Activated CD8-positive, alpha-beta memory T cell treated with anti-CD3 and anti-CD28 coated beads for 1 hour (primary cell): ENCODE data around the gene DPF3.

Experiments
- DNase-seq, 2 donors: peaks; one replicate each; pipeline ENCODE4 v3.0.0-alpha.2; 2020; ENCODE audit warnings: low read depth in 1 of 2; ENCODE audit errors: extremely low read depth in 1 of 2

Gene DPF3

DNA sequence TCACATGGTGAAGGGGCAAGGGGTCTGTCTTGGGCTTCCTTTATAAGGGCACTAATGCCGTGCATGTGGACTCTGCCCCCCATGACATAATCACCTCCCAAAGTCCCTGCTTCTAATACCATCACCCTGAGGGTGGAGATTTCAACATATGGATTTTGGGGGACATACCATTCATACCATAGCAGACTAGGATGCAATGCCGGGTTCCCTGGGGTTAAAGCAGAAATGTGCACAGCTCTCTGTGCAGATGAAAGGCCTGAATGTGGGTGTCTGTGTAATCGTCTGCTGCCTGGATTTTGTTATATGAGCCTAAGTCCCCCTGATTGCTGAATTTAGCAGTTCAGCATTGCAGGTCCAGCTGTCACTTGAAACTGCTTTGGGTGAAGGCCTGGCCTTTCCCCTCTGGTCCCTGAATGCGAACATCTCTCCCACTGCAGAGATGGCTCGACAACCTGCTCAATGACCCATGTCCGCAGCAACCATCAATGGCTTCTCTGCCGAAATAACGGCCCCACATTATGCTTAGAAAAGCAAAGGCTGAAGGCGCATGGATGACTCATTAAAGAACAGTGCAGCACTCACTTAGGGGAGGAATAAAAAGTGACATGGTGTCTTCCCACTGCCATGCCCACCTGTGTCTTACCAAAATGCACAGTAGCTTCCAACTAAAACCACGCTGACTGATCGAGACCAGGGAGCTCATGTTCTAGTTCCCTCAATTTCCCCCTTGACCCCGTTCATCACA, 286.3 kb downstream of the DPF3 start:
- no peak for DNase-seq

DNA sequence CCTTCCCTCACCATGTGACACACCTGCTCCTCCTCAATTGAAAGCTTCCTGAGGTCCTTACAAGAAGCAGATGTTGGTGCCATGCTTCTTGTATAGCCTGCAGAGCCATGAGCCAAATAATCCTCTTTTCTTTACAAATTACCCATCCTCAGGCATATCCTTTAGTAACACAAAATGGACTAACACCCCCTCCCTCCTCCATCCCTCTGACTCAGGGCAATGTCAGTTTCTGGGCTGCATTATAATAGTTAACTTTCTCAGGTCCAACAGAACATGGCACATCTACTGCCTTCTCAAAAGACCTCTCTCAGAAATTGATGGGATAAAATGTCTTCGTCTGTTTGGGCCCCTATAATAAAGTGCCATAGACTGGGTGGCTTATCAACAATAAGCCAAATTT, 287.0 kb downstream of the DPF3 start:
- no peak for DNase-seq

DNA sequence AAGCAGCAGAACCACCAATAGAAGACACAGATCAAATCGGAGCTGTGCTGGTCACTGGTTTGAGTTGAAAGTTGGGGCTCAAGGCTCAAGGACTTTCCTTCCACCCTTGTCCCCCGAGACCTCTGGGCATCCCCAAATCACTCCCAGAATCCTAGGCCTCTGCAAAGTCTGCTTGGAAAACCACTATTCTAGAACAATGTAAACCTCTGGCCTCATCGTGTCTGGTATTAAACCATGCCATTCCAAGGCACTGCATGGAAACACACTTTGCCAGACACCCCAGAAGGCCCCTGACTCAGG, 288.0 kb downstream of the DPF3 start:
- DNase-seq: no peak

DNA sequence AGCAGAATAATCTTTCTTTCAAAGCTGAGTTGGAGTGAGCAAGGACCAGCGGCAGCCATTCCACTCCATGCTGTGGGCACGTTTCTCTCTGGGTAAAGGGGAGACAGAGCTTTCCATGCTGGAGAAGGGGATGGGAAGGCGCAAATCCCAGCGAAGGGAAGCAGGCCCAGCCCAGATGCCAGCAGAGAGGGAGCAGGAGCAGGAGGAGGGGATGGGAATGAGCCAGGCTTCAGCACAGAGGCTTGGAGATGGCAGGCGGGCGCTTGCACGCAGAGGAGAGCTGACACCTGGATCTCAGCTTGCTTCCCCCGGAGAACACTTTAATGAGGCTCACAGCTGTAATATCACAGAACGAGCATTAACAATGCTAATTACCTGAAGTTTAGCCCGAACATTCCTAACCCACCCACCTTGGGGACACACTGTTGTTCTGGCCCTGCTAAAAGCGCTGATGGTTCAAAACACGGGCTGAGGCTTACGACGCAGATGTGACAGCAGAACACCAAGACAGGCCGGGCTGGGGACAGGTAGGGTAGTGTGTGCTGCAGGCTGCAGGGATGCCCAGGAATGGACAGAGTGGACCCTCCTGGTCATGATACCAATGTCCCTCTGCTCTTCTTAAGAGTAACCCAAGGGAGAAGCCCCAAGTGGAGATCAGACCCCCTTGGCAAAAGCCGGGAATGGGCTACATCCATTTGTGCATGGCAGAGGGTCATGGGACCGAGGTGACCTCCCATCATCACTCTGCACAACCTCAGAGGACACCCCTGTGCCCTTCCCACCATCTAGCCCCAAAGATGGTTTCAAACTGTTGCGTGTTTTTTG, 288.6 kb downstream of the DPF3 start:
- no peak for DNase-seq

- no peak for DNase-seq
Measured at GRCh38 chr14:72604133-72604532, 289.8 kb downstream of the DPF3 start.

DNA sequence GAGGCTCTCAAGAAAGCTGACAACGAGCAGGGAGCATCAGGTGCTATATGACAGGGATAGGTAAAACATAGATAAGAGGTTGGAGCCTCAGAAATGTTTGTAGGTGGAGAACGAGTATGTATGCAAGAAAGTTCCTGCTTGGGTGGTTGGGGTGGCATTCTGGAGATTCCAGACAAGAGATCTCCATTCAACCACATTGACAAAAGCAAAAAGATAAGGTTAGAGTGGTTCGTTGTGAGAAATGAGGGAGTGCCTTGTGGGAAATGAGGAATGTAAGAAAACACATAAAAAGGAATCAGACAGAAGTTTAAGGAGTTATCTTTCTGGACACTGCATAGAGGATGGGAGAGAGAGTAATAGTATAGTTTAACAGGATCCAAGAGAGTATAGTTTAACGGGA, 290.3 kb downstream of the DPF3 start:
- DNase-seq: no peak

- DNase-seq: no peak
Measured at GRCh38 chr14:72600551-72601330, 293.2 kb downstream of the DPF3 start.

GRCh38 chr14:72599579-72600470, 294.1 kb downstream of the DPF3 start:
- DNase-seq: no peak

DNA sequence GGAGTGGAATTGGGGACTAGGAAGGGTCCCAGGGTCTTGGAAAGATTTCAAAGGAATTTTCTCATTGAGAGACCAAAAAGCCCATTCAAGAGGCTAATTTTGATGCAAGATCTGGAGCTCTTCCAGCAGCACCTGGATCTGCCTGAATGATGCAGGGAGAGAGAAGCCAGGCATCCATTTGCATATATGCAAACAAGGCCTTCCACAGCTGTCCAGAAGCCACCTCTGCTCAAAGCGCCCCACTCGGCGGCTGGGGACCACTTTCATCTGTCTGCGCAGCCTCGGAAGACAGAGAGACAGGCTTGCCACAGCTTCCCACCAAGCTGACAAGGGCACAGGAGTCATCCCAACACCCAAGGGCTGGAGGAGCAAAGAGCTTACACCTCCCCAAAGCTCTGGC, 295.6 kb downstream of the DPF3 start:
- DNase-seq: no peak

GRCh38 chr14:72597252-72598233, 296.4 kb downstream of the DPF3 start:
- DNase-seq: no peak

DNA sequence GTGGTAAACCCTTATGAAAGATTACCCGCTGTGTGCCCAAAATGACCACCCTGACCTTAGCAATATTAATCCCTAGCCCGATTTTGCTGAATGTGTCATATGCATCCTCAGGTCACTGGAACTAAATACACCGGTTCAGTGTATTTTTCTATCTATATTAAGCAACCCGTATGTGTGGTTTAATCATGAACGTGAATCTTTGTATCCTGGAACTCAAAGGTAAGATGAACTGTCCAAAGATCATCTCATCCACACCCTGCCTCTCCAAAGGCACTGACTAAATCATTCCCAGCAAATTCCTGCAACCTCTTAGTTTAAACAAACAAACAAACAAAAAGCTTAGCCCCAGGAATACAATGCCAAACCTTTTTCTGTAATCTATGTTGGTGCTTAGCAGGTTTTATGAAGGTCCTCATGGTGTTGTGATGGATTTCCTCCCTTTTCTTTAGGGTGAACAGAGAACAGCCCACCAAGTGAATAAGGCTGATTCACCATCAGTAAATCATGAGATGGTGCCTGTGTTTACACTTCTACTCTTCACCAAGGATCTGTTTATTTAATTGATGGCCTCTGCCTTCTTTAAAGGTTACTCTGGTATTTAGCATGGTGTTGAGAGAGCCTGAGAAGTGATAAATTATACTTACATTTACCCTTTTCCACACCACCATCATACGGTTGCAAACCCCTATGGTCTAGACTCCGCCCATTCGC, 298.6 kb downstream of the DPF3 start:
- DNase-seq: no peak

- no peak for DNase-seq
Measured at GRCh38 chr14:72594099-72594901, 299.6 kb downstream of the DPF3 start.

- DNase-seq: no peak
Measured at GRCh38 chr14:72591391-72591790, 302.5 kb downstream of the DPF3 start.

GRCh38 chr14:72590577-72590976, 303.3 kb downstream of the DPF3 start:
- DNase-seq: no peak

GRCh38 chr14:72589652-72590051, 304.2 kb downstream of the DPF3 start:
- DNase-seq: no peak

DNA sequence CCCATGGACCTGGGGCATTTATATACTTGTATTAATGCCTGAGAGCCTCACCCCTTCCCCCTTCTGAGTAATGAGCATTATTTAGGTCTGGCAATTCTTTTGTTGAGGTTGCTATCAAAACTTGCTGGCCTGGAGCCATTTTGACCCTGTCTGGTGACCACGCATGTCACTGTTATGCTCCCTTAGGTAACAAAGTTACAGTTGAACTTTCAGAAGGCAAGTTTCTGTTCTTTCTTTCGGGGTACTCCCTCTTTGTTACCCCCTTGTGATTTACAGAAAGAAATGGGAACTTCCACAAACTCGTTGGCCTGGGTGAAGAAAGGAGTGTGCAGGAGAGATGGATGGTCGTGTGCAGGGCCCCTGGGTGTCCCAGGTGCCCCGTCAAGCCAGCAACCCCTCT, 305.4 kb downstream of the DPF3 start:
- DNase-seq: no peak

- DNase-seq: no peak
Measured at GRCh38 chr14:72583316-72584272, 310.3 kb downstream of the DPF3 start.
